HG02981 (cell line): ENCODE measurements around the gene SCNN1B.
"Not testable (repeated sequence)": the region's sequence is repeated elsewhere in the genome, so short reads cannot be mapped to it uniquely, and the experiment has no call there.

ENCODE experiments used
- ATAC-seq: cut with Tn5 transposase; IDR thresholded peaks from one replicate; pipeline ENCODE4 v1.9.1; 2021; ENCODE audit warnings: mild to moderate bottlenecking, moderate library complexity; ENCODE audit not compliant: unreplicated experiment

The SCNN1B gene

DNA sequence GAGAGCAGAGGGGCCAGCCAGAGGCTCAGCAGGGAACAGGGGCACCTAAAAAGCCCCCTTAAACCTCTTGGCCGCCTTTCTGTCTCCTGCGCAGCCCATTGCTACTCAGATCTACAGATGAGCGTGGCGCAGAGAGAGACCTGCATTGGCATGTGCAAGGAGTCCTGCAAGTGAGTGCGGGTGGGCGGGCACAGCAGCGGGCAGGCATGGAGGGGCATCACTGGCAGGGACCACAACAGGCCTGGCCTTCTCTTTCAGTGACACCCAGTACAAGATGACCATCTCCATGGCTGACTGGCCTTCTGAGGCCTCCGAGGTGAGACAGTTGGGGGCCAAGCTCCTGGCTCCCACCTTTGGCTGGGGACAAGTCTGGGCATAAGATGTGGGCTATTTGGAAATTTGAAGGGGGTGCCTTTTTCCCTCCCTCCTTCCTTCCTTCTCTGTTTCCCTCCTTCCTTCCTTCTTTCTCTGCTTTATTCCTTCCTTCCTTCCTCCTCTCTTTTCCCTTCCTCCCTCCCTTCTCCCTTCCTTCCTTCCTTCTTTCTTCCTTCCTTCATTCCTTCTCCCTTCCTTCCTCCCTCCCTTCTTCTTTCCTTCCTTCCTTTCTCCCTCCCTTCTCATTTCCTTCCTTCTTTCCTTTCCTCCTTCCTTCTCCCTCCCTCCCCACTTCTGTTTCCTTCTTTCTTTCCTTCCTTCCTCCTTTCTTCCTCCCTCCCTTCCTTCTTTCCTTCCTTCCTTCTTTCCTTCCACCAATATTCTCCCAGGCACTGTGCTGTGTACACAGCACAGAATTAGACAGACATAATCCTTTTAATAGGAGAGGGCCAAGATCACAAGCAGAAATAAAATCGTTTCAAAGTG is 75.2 kb downstream of the SCNN1B start:
- ATAC-seq = no peak

DNA sequence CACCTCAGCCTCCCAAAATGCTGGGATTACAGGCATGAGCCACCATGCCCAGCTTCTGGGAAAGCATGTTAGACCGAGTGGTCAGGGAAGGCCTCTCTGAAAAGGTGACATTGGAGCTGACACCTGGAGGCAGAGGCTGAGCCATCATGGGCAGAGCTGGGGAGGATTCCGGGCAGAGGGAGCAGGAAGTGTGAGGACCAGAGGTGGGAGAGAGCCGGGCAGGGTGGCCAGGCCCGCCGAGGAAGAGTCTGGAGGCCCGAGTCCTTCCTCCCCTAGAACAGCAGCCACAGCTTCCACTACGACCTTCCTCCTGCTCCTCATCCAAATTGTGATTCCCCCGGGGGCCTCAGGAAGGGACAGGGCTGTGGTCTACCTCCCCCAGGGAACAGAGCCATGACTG is 76.2 kb downstream of the SCNN1B start:
- ATAC-seq = no peak

DNA sequence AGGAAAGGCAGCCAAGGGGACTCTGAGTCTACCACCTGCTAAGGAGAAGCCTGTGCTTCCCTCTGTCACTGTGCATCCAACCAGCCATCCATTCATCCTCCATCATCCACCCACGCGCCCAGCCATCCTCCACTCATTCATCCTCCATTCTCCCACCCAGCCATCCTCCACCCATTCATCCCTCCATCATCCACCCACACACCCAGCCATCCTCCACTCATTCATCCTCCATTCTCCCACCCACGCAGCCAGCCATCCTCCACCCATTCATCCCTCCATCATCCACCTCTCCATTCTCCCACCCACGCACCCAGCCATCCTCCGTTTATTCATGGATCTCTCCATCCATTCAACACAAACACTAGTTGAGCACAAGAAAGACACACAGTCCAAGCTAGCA is 76.8 kb downstream of the SCNN1B start:
- ATAC-seq = no peak

DNA sequence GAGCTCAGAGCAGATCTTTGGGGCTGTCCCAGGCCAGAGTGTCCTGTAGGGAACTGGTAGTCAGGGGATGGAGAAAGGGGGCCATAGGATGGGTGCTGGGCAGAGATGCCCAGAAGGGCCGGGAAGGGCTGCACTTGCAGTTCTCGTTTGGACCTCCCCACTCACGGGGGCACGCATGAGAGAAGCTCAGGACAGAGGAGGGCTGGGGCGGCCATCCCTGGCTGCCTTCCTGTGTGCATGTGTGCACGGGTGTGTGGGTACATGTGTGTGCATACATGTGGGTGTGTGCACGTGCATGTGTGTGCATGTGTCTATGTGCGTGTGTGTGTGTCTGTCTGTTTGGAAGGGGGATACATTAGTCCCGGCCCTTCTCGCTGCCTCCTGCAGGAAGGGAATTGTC is 77.6 kb downstream of the SCNN1B start:
- no peak for ATAC-seq

DNA sequence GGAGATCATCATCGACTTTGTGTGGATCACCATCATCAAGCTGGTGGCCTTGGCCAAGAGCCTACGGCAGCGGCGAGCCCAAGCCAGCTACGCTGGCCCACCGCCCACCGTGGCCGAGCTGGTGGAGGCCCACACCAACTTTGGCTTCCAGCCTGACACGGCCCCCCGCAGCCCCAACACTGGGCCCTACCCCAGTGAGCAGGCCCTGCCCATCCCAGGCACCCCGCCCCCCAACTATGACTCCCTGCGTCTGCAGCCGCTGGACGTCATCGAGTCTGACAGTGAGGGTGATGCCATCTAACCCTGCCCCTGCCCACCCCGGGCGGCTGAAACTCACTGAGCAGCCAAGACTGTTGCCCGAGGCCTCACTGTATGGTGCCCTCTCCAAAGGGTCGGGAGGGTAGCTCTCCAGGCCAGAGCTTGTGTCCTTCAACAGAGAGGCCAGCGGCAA is 78.4 kb downstream of the SCNN1B start:
- no peak for ATAC-seq

DNA sequence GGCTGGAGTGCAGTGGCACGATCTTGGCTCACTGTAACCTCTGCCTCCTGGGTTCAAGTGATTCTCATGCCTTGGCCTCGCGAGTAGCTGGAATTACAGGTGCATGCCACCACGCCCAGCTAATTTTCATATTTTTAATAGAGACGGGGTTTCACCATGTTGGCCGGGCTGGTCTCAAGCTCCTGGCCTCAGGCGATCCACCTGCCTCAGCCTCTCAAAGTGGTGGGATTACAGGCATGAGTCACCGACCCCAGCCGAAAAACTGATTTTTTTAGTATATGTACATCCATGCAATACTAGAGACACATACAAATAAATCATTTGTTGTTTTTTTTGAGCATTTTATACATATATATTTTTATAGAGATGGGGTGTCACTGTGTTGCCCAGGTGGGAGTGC is 79.6 kb downstream of the SCNN1B start:
- ATAC-seq = not testable (repeated sequence)

DNA sequence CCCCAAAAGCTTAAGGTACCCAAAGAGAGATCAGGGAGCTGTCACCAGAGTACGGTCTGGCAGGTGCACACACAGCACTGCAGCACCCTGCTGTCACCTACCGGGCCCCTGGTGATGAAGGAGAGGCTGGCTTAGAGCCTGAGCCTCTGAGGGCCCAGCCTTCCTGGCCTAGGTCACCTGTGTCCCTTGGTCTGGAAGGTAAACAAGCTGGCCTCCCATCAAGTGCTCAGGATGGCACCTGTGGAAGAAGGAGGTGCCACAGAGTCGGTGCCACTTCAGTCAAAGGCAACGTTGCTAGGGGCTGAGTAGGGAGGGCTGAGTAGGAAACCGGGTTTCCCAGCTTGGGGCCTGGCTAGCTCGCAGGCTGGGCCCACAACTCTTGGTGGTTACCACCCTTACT is 80.2 kb downstream of the SCNN1B start:
- no peak for ATAC-seq

DNA sequence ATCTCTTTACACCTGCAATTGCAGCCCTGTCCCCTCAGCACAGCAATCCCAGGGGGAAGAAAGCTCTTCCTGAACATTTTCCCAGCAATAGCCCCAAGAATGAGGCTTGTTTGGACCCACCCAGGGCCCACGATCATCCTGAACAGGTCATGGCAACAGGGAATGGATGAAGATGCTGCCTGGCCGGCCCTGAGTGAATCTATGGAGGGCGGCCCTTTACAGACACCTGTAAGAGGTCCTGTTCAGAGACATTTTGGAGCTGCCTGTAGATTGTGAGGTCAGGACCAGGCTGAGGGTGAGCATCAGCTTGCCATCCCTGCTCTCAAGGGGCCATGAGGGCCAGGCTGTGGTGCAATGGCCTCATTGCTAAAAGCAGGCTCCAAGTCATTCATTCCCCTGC is 81.8 kb downstream of the SCNN1B start:
- no peak for ATAC-seq

DNA sequence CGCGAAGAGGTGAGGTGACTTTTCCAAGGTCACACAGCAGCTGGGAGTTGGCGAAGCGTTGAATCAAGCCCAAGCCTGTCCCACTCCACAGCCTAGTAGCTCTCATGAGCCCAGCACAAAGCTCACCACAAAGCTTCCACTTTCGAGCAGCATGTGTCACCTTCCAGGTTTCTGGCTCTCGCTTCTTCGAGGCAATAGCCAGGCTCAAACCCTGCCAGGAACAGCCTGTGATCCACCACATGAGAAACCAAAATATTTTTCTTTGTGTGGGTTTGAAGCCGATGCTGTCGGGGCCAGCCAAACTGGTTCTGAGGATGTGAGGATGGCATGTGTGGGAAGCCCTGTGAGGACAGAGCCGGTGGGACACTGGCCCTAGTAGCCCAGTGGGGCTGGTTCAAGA is 82.8 kb downstream of the SCNN1B start:
- ATAC-seq = no peak

DNA sequence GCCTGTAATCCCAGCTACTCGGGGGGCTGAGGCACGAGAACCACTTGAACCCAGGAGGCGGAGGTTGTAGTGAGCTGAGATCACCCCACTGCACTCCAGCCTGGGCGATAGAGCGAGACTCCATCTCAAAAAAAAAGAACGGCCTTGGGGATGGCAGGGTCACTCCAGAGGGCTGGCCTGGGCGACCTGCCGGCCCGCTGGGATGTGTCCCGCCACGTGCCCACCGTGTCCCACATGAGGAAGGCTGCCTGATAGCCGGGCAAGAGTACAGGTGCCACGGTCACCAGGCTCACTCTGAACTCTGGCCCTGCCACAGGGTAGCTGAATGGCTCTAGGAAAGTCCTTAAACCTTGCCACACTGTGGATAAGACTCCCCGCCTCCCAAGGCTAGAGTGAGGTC is 83.3 kb downstream of the SCNN1B start:
- no peak for ATAC-seq

DNA sequence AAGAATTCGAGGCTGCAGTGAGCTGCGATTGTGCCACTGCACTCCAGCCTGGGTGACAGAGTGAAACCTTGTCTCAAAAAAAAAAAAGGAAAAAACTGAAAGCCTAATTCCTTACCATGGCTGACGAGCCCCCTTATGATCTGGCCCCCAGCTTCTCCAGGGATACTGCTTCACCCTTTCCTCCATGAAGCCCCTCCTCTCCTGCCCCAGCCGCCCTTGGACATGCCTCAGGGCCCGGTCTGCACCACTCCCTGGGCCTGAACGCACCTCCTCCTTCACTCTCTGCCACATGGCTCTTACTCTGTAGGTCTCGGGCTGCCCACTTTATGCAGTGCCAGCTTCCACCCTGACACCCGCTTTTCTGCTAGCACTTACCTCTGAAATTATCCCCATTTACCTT is 85.6 kb downstream of the SCNN1B start:
- no peak for ATAC-seq

DNA sequence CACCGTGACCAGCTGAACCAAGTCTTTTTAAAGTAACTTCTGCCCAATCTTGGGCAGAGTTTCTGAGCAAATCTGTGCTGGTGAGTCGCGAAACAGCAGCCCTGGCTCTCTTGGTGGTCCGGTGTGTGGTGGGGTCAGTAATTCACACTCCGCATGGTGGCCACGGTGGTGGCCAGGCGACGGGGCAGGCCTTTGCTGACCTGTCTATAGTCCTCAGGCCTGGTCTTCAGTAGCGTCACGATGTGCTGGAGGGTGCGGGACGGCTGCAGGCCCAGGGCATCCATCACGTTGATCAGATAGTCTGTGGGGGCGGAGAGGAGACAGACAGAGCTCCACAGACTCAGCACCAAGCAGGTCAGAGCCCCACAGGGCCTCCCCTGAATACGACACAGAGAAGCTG is 86.7 kb downstream of the SCNN1B start:
- ATAC-seq = no peak

DNA sequence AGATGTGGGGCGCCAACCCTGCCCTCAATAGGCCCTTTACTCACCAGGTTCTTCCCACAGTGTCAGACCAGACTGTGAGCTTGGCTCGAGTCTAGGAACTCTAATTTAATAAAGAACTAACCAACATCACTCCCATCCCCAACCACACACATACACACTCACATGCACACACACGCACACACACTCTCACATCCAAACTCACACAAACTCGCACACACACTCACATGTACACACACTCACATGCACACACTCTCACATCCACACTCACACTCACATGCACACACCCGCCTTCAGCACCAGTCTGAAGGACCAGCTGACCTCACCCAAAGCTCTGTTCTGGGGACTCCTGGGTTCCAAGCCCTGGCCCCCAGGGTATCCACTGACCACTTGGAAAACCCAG is 87.1 kb downstream of the SCNN1B start:
- ATAC-seq = no peak

DNA sequence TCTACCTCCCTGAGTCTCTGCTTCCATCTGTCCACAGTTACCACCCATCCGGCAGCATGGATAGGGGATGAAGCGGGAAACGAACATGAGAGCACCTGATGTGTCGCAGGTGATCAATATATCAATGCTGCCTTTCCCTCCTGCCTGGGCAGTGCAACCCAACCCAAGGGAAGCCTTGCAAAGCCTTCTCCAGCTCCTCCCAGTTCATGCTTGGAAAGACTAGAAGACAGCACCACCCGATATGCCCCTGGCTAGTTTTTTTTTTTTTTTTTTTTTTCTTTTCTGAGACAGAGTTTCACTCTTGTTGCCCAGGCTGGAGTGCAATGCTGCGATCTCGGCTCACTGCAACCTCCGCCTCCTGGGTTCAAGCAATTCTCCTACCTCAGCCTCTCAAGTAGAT is 87.8 kb downstream of the SCNN1B start:
- not testable (repeated sequence) for ATAC-seq

DNA sequence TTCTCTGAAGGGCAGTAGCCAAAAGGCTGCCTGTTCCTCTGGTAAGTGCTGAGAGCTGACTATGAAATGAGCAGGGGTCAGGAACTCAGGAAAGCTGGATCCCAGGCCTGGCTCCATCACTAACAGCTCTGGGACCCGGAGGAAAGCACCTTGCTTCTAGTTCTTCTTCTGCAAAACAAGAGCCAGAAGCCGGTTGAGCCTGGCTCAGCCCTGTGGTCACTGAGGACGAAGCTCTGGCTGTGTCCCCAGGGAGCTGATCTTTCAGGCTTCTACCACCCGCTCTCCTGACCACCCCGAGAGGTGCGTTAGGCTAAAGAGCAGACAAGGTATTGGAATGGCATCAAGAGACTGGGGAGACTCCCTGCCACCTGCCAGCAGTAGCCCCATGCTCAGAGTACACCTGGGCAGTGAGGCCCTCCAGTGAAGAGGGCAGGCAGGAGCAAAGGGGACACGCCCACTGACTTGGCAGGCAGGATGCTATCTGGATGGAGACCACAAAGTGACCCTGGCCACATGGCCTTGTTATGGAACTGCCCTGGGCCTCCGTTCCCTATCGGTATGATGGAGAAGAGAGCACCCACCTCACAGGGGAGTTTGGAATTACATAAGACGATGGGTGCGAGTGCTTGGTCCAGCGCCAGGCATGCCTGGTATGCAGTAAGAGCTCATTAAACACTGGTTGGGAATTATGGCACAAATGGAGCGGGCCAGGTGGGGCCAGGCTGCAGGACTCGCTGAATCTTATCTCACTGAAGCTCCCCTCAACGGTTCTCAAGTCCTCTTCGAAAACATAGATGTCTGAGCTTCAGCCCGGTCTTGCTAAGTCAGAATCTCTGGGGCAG is 89.5 kb downstream of the SCNN1B start:
- no peak for ATAC-seq

DNA sequence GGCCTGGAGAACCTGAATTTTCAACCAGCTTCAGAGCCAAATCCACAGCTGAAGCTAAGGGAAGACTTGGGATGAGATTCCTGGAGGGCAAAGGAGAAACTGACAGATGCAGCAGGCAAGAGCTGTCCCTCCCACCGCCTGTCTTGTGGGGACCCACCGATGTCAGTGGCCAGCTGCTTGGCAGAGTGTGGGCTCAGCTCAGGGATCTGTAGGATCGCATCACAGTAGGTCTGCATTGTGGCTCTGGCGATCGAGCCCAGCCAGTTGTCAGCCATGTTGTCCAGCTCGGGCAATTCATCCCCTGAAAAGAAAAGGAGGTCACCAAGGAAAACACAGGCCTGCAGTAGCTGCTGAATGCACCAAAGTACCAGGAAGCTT is 90.1 kb downstream of the SCNN1B start:
- ATAC-seq = no peak

DNA sequence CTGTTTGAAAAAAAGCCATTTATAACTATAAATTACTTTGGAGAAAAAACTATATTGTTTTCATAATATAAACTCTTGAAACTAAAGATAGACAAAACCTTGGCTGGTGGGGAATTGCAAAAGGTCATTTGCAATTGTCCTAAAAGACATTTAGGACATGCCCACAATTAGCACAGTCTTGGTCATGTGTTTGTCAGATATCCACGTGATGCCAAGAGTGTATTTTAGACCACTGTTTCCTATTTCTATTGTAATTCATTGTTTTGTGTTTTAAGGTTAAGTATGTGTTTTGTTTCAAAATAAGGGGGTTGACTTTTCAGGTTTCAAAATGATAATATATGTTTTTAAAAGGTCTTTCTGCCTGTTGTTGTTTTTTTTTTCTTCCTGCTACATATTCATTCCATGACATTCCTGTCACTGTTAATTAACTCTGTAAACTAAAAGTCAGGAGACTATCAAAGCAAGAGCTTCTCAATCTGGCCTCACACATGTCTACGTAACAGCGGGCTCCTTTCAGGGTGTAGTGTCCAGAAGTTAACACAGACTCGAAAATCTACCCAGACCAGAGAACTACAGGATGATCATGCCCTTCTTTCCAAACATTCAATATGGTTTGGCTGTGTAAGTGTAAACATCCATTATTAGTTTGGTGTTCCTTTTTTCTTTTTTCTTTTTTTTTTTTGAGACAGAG is 92.2 kb downstream of the SCNN1B start:
- no peak for ATAC-seq

DNA sequence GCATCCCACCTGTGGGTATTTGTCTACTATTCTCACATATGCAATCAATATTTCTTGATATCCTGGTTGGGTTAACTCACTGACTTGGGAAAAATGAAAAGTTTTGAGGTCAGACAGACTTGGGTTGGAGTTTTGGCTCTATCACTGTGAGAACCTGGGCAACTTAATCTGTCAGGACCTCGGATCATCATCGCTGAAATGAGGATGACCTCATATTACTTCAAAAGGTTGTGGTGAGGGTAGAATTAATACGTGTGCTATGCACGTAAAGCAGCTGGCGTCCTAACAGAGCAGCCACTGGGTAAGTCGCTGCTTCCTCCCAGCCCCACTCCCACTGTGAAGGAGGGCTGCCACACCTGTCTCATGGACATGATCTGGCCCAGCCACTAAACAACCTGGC is 93.6 kb downstream of the SCNN1B start:
- ATAC-seq = no peak

DNA sequence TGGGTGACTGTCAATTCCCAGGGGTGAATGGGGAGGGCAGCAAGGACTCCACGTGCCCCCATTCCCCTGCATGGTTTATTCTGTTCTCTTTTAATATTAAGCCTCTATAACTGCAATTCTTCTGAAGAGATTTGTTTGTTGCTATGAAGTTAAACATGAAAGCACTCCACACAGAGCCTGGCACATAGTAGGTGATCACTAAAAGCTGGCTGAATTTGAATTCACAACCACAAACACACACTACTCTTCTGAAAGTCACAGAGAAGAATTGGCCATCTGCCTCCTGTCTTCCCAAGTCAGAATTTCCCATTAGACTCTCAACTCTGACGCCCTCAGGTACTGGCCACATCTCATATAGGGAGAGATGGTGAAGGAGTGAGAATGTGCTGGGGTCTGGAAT is 95.4 kb downstream of the SCNN1B start:
- no peak for ATAC-seq

DNA sequence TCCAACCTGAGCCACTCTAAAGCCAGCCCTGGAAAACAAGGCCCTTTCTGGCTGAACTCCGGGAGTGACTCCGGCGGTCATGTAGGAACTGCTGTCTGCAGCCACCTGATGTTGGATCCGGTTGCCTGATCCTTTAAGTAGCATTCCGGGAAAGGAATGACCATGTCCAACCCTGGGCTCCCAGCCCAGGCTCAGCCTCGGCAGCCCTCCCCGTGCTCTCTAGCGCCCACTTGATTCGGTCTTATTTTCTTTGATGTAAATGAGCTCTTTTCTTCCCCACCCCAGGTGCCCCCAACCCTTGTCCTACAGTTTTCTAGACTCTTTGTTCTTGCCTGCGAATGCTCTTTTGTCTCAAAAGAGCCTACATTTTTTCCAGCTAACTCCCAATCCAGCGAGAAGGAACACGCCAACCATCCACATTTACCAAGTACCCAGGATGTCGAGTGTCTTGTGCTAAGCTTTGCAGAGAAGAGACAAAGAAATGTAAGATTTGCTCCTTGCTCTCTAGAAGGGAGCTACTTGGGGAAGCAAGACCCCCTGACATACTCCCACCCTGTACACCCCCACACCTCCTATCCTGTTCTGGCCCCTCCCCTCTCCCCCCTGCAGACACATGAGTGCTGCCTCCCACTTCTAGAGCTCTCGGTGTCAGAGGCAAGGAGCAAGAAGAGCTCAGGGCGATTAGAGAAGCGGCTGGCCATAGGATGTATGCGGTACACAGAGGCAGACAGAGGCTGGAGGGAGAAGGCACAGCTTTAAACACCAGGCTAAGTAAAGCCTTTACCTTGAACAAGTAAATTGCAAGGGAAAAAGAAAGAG is 97.1 kb downstream of the SCNN1B start:
- ATAC-seq = no peak

DNA sequence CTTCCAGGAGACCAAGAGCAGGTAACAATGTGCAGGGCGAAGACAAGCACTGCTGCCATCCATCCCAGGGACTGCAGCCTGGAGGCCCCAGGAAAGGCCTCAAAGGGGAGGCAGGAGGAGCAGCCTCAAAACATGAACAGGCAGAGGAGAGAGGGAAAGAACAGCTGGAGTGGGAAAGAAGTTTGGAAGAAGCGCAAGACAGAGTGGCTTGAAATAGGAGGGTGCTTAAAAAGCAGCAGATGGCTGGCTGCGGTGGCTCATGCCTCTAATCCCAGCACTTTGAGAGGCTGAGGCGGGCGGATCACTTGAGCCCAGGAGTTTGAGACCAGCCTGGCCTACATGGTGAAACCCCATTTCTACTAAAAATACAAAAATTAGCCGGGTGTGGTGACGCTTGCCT is 98.3 kb downstream of the SCNN1B start:
- not testable (repeated sequence) for ATAC-seq
